ENCODE measurements around the gene SINHCAF.

DNA sequence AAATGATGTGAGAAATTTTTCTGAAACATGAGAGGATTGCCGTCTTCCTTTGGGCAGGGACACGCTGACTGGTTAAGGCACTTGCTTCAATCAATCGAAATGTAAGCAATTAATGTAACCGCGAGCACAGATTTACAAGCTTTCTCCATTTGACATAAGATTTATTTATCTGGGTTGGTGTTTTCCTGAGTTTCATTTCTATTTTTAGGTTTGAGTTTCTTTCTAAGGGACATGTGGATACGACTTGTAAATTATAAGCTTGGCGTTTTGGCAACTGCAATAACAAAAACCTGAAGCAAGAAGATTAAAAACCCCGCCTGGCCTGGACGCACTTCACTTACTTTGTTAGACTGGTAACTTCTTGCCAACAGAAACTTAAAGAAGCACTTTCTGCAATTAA is 20.3 kb upstream of the SINHCAF start:
- TF ChIP-seq, protein P1, sequence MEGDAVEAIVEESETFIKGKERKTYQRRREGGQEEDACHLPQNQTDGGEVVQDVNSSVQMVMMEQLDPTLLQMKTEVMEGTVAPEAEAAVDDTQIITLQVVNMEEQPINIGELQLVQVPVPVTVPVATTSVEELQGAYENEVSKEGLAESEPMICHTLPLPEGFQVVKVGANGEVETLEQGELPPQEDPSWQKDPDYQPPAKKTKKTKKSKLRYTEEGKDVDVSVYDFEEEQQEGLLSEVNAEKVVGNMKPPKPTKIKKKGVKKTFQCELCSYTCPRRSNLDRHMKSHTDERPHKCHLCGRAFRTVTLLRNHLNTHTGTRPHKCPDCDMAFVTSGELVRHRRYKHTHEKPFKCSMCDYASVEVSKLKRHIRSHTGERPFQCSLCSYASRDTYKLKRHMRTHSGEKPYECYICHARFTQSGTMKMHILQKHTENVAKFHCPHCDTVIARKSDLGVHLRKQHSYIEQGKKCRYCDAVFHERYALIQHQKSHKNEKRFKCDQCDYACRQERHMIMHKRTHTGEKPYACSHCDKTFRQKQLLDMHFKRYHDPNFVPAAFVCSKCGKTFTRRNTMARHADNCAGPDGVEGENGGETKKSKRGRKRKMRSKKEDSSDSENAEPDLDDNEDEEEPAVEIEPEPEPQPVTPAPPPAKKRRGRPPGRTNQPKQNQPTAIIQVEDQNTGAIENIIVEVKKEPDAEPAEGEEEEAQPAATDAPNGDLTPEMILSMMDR (IDR thresholded peaks at IDR 0.05): no peak
- TF ChIP-seq POLR2AphosphoS5 (IDR thresholded peaks at IDR 0.05; ENCODE audit: insufficient read depth in 1 of 2, low read depth in 1 of 2) (peak in 1 of 2 donors; percentile 50), POLR2A (IDR thresholded peaks at IDR 0.05) (no peak)

Measured in vagina (tissue), 2 donors.